IPS-11a (cell line): Measurements from ENCODE around the gene PLXND1.
"Not testable (repeated sequence)": the region's sequence is repeated elsewhere in the genome, so short reads cannot be mapped to it uniquely, and the experiment has no call there.

Experiments
- H3K4me3 ChIP-seq: one replicate; pipeline ENCODE4 v1.5.1; 2013; ENCODE audit warnings: low read depth, low read length, control low read depth

PLXND1 gene

DNA sequence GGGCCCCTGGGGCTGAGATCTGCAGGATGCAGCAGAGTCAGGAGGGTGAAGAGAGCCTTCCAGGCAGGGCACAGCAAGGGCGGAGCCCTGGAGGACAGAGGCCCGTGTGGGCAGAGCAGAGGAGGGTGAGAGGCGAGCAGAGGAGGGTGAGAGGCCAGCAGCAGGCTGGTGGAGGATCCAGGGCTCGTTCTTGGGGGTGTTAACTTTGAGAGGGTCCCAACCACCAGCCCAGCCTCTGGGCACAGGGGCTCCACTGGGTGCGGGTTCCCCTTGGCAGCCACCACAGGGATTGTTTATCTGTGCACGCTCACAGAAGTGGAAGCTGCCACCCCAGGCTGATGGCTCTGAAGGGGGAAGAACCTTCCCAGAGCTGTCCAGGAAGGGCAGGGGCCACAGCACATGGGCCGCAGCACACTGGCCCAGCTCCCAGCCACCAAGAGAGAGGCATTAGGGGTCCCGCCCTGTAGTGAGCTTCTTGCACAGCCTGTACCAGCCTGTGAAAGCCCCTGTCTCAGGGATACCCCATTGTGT, 9.3 kb upstream of the PLXND1 start:
- no peak overlapping the region for H3K4me3 ChIP-seq

DNA sequence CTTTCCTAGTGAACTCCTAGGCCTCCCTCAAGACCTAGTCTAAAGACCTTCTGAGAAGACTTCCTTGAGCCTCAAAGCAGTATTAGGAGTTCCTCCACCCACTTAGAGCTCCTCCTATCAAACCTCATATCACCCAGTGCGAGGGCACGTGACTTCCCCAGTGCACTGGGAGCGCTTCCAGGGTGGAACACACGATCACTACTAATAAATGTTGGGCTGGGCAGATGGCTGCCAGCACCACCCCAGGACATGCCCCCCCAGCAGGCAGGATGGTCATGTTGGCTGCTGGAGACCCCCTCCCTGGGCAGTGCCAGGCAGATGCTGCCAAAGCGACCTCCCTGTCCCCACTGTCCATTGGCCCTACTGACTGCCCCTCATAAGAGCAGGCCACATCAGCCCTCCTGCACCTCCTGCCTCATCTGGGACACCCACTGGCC, 8.5 kb upstream of the PLXND1 start:
- H3K4me3 ChIP-seq: no peak overlapping the region

DNA sequence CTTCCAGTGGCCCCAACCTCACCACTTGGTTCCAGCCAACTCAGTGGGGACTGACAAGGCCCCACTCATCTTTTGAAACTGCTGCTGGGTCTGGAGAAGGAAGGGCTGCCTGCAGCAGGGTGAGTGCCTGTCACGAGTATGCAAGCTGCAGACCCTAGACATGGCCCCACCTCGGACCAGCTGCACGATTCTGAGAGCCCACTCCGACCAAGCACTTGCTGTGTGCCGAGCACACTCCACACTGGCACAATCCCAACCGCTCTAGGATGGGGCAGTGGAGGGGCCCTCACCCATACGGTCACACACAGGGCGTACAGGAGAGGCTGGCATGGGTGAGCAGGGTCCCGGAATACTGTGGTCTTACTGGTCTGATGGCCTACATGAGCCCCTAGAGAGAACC, 8.0 kb upstream of the PLXND1 start:
- H3K4me3 ChIP-seq: no peak overlapping the region

DNA sequence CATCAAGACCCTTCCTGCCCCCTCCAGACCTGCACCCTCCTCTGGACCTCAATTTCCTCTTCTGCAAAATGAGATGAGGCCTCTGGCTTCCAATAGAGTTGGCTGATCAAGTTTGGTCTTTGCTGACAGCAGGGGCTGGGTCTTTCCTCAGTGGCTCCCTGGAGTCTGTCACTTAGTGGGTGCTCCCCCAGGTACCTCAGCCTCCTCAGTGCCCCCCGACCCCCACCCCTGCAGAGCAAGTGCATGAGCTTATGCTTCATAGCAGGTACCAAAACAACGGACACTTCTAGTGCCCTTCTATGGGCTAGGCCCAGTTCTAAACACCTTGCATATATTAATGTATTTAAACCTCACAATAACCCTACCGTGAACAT, 6.9 kb upstream of the PLXND1 start:
- H3K4me3 ChIP-seq: no peak overlapping the region

DNA sequence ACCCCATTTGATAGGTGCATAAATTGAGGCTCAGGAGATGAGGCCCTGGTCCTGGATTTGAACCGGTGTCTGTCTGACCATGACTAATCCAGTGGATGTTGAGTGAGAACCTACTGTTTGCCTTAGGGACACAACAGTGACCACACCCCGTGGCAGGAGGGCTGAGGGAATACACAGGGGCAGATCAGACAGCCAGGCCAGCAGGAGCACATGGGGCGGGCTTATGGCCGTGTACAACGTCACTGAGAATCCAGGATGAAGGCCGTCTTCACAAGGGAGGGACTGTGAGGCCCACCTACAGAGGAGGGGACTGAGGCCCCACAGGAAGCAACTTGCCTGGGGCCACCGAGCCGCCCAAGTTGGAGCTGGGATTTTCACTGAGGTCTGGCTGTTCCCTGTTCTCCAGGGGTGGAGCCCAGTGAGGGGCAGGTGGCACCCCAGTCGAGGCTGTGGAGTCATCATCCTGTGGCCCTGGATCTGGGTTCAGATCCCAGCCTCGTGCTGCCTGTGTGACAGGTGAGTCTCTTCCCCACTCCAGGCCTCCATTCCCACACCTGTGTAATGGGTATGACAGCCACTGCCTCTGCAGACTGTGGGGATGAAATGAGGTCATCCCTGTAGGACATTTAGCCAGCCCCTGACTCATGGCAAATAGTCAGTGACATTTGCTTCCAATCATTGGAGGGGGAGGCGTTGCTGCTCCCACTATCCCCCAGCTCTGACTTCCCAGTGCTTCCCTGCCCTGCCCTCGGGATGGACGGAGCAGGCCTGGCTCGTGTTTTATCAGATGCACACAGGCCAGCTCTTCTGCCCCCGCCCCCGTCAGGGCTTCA, 6.3 kb upstream of the PLXND1 start:
- H3K4me3 ChIP-seq: no peak overlapping the region

DNA sequence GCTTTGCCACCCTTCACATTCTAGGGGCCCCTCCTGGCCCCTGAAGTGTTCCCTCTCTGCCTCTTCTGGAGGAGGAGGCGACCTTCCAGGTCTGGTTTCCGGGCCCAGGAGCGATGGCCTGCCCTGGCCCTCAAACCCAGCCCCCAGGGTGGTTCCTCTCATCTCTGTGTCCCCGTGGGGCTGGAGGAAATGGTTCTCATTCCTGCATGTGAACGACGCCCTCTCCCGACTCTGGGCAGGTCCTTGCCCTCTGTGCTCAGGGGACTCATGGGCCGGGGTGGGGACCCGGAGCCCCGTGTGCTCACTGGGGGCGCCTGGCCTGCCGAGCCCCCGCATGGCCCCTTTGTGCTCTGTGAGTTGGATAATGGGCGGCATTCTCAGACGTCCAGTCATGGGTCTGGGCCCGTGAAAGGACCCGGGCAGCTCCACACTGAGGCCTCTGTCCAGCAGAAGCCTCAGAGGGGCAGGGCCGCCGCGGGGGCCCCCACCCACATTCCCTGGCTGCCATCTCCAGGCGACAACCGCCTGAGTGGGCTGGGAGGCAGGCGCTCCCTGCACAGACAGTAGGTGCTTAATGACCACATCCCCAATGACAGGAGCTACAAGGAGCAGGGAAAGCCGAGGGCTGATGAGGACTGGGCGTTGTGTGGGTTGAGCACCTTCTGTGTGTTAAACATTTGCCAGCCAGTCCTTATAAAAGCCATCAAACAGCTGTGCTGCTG, 5.5 kb upstream of the PLXND1 start:
- no peak overlapping the region for H3K4me3 ChIP-seq

DNA sequence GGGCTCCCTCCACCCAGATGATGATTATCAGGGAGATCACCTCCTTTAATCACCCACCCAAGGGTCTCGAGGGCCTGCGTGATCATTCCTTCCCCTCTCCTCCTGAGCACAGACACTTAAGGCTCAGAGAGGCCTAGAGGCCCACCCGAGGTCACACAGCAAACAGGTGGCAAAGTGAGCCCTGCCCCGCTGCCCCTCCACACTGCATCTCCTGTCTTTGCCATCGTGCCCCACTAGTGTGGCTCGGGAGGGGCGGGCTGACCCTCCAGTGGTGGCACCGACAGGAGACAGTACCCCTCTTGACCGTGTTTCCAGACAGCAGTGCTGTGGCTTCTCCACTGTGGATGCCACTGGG, 4.9 kb upstream of the PLXND1 start:
- H3K4me3 ChIP-seq: no peak overlapping the region

DNA sequence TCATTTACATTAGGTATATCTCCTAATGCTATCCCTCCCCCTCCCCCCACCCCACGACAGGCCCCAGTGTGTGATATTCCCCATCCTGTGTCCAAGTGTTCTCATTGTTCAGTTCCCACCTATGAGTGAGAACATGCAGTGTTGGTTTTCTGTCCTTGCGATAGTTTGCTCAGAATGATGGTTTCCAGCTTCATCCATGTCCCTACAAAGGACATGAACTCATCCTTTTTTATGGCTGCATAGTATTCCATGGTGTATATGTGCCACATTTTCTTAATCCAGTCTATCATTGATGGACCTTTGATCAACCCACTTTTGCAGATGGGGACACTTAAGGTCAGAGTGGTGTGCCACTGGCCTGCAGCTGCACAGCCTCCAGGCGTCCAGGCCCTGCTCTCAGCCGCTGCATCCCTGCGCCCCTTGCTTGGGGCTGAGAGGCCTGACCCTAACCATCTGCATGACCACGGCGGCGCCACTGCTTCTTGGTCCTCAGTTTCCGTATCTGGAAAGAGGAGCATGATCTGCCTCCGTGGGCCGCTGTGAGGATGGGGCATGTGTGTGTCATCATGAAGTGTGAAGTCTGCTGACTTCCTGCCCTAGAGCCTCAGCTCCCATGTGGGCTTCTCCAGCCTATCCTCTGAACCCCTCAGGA, 4.4 kb upstream of the PLXND1 start:
- H3K4me3 ChIP-seq: not testable (repeated sequence)

DNA sequence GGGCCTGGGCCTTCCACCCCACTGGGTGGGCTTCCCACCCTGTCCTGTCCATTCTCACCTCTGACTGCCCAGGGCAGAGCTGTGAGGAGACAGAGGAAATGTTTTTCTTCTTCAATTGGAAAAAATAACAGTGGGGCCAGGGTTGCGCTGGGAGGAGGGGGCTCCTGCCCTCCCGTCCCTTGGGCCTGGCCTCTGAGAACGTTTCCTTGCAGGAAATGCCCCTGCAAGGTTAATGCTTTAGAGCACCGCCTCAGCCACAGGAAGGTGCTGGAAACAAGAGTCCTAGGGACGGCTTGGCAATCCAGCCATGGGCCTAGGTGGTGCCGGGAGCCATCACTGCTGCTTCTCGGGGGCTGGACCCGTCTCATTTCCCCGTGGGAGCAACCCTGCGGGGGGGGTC, 3.8 kb upstream of the PLXND1 start:
- no peak overlapping the region for H3K4me3 ChIP-seq

DNA sequence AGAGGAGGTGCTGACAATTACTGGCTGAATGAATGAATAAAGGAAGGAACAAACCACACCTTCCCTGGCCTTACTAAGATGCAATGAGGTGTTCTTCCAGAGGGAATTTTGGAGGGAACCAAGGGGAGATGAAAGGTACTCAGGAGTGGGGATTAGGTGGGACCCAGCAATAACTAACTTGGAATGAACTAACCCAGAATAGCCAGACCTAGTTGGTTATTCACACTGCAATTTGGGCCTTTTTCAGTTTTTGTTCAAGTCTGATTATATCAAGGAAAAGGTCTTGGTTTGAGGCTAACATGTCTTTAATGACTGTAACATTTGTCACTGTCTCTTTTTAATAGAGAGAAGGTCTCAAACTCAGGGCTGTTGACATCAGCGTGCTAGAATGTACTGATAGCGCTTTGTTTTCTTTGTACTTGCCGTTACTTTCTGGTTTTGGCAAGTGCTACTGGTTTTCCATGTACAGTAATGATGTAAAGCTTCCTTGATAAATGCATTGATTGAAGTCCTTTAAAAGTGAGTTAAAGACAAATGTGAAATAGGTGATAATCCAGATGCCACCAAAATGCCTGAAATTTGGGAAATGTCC, 3.2 kb upstream of the PLXND1 start:
- H3K4me3 ChIP-seq: no peak overlapping the region

DNA sequence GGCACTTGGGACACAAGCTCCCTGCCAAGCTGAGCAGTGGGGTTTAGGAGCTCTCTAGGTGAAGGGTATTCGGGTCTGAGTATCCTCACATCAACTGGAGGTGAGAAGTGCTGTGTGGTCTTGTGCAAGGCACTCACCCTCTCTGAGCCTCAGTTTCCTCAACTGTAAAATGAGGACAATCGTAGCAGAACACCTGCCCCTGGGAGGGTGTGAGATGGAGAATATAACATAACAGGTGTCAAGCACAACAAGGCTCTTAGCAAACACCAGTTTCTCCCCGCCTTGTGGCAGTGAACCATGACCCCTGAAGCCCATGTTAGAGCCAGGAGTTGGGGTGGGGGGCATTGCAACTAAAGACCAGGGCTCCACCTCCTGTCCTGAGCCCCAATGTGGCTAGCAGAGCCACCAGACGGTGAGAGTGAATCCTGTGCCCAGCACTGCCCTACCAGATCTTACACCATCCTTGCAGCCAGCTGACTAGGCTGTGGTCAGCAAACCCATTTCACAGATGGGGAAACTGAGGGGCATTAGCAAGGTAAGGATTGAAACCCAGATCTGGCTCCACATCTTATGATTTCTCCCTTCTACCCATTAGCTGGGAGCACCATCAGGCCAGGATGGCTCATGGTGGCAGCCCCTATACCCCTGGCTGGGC, 2.6 kb upstream of the PLXND1 start:
- no peak overlapping the region for H3K4me3 ChIP-seq

DNA sequence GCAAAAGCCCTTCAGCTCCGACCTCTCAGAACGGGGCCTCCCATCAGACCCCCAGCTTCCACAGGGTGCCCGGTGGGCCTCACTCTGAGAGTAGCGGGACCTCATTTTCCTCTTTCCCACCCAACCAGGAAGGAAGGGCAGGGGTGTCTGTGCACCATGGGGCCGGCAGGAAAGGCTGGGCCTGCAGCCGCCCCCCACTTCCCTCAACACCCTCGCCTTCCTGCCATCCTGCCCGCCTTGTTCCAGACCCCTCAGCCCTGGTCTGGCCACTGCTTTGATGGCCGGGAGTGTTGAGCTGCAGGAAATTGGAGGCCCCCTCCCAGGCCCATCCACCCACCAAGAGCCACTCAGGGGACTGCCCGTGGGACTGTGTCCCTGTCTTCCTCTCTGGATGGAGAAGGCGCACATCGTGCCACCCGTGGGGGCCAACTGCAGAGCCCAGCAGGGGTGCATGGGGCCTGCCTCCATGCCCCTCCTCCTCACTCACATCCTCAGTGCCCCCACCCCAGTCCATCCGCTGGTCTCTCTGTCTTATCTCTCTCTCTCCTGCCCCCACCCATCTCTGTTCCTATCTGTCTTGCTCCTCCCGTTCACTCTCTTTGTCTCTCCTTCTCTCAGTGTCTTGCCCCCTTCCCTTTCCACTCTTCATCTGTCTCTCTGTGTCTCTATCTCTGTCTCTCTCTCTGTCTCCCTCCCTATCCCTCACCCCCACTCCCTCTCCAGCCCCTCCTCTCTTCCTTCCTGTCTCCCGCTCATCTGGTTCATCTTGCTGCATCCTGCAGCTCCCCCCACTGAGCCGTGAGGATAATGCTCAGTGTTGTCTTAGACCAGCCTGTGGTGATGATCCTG, 1.8 kb upstream of the PLXND1 start:
- no peak overlapping the region for H3K4me3 ChIP-seq

DNA sequence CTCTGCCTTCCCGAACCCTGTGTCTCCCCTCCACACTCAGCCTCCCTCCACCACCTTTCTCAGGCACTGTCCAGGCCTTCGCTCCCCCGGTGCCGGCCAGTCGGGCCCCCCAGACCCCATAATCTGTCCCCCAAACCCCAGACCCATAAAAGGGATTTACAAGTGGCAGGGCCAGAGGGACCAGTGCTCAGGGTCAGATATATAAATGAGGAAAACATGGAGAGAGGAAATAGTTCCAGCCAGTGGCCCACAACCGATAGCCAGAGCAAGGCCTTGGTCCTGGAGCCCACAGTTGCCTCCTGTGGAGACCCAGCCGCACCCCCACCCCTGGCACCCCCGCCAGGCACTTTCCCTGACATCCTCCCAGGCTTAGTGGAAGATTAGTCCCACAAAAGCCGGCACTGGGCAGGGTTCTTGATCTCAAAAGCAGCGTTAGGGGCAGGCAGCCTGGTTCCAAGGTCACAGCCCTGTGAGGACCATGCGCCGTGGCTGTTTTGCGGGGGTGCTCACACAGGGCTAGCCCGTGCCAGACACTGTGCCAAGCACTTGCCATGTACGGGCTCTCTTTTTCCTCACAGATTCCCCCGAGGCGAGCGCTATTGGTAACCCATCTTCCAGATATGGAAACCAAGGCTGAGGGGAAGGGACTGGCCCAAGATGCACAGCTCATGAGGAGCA, 1.1 kb upstream of the PLXND1 start:
- H3K4me3 ChIP-seq: peak overlapping the region; percentile 58

DNA sequence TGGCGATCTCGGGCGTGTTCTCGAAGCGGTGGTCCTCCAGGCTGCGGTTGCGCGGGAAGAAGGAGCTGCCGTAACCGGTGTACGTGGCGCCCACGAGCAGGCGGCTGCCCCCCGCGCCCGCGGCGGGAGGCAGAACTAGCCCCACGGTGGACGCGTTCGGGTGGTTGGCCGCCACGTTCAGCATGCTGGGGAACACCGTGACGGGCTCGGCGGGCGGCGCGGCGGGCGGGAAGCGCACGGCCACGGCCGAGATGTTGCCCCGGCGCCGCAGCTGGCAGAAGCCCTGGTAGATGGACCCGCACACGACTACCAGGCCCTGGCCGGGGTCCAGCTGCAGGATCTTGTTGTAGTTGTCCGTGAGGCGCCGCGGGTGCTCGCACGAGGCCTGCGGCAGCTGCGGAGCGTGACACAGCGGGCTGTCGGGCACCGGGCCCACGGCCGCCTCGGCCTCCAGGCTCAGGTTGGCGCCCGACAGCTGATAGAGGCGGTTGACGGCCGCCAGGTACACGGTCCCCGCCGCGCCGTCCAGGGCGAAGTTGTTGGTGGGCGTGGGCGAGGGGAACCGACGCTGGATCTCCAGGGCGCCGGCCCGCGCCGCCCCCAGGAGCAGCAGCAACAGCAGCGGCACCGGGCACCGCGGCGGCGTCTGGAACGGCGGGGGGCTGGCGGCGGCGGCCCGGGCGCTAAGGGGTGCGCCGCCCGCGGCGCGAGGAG, 397 bp downstream of the PLXND1 start:
- peak overlapping the region; percentile 47 for H3K4me3 ChIP-seq

DNA sequence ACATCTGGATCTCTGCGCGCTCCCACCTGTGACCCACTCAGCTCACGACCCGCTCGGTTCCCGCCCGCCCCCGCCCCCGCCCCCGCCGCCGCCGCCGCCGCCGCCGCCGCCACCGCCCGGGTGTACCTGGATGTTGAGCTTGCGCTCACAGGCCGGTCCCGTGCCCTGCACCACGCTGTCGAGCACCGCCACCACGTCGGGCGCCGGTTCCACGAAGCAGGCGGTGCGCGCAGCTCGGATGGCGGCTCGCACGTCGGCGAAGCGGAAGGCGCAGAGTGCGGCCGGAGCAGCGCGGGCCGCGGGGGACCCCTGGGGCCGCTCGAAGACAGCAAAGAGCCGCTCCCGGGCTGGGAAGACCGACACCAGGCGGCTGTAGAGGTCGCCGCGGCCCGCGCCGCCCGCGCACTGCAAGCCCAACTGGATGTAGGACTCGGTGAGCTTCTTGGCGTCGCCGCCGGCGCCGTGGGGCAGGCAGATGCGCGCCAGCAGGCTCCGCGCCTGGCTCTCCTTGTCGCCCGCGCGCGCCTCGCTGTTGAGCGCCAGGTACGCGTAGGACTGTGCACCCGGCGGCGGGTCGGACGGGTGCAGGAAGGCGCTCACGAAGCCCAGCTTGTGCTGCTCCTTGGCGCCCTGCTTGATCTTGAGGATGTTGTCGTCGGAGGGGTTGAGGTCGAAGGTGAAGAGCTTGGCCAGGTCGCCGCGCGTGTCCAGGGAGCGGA, 1.1 kb downstream of the PLXND1 start:
- peak overlapping the region; percentile 47 for H3K4me3 ChIP-seq

DNA sequence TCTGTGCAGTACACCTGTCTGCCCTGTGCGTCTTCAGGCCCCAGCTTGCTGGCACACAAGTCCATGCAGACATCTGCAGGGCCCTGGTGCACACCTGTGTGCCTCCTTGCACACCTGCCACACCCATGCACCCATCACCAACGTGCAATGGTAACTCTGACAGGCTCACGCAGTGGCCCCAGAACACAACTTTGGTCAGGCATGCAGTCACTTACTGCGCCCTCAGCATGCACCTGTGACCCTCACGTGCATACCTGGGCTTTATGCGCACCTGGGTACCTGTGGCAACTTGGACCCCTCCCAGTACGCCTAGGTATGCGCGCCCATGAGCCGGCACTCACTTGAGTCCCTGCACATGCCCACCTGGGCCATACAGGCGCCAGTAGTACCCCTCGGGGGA, 1.7 kb downstream of the PLXND1 start:
- H3K4me3 ChIP-seq: peak overlapping the region; percentile 39

DNA sequence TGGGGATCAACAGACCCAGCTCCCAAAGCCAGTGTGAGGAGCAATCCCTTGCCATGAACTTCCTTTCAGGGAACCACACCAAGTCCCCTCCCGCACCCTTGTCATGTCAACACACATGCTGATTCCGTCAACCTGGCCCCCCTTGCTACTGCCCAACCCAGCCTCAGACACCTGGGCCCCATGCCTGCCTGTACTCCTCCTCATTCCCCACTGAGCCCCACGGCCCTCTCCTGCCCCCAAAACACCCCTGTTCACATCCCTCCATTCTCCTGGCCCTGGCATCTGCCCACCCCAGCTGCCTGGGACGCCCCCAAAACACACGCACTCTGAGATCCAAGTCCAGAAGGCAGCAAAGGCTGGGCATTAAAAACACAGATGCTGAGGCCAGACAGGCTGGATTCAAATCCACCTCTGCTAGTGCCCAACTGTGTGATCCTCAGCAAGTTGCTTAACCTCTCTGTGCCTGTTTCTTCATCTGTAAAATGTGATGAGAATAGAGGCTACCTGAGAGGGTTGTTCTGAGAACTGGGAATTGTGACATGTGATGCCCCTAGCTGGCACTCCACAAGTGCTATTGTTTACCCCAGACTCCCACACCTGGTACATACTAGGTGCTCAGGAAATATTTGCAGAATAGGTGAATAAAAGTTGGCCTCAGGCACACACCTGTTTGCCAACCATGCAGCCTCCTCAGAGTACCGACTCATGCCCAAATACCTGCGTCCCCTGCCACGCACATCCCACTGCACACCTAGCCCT, 2.3 kb downstream of the PLXND1 start:
- H3K4me3 ChIP-seq: peak overlapping the region; percentile 39
